HG03159 (cell line): Measurements from ENCODE around the gene BIN1.

Experiments used
- ATAC-seq: cut with Tn5 transposase; IDR thresholded peaks from one replicate; pipeline ENCODE4 v1.9.1; 2021; ENCODE audit warnings: mild to moderate bottlenecking, moderate library complexity; ENCODE audit not compliant: unreplicated experiment

BIN1 gene

DNA sequence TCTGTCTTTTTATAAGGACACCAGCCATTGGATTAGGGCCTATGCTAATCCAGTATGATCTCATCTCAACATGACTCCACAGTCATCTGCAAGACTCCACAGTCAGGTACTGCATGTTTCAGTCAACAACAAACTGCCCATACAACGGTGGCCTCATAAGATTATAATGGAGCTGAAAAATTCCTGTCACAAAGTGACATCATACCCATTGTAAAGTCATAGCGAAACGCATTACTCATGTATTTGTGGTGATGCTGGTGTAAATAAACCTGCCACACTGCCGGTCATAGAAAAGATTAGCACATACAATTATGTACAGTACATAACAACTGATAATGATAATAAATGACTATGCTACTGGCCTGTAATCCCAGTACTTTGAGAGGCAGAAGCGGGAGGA lies 106.0 kb downstream of the BIN1 start:
- ATAC-seq: no peak

DNA sequence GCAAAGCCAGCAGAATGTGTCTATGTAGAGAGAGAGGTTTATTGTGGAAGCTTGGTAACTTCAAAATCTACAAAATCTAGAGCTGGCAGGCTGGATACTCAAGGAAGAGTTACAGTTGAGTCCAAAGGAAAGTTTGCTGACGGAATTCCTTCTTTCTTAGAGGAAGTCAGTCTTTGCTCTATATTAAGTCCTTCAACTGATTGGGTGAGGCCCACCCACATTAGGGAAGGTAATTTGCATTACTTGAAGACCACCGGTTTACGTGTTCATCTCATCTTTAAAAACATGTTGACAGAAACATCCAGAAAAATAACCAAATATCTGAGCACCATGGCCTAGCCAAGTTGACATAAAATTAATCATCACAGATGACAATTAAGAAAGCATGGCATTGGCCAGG lies 106.8 kb downstream of the BIN1 start:
- no peak for ATAC-seq

GRCh38 chr2:126999106-126999756 lies 107.7 kb downstream of the BIN1 start:
- no peak for ATAC-seq

DNA sequence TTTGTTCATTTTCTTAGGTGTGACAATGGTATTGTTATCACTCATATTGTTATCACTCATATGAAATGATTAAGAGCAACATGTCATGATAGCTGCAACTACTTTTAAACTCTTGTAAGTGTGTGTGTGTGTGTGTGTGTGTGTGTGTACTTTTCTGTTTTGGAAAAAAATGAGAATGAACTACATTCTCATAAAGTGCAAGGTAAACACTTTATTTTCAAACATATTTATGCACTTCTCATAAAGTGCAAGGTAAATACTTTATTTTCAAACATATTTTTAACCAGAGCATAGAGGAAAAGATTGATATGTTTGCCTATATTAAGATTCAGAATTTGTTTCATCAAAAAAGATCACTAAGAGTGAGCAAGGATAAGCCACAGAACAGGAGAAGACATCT lies 108.5 kb downstream of the BIN1 start:
- ATAC-seq: no peak
